Measurements from ENCODE around the gene AZGP1.

- no peak for TF ChIP-seq BHLHE40 (IDR thresholded peaks at IDR 0.05; ENCODE audit: borderline replicate concordance)
- no peak for TF ChIP-seq L3MBTL2 (conservative IDR thresholded peaks at IDR 0.05)
- no peak for TF ChIP-seq ZNF384 (IDR thresholded peaks at IDR 0.05)
- no peak for TF ChIP-seq NFRKB (IDR thresholded peaks at IDR 0.05)
- no peak for TF ChIP-seq FOXM1 (IDR thresholded peaks at IDR 0.05; ENCODE audit: borderline replicate concordance)
- TF ChIP-seq LEF1 (IDR thresholded peaks at IDR 0.05; ENCODE audit: borderline replicate concordance), result no peak
- TF ChIP-seq SUZ12 (IDR thresholded peaks at IDR 0.05), result no peak
- TF ChIP-seq ELF4 (IDR thresholded peaks at IDR 0.05), result no peak
- no peak for TF ChIP-seq FOXK2 (IDR thresholded peaks at IDR 0.05)
- no peak for TF ChIP-seq FOXA1 (IDR thresholded peaks at IDR 0.05)
Measured at GRCh38 chr7:99928994-99929729, 46.7 kb downstream of the AZGP1 start, which contains the start of gene GJC3.
